ENCODE results near the gene HEXD.

The HEXD gene

DNA sequence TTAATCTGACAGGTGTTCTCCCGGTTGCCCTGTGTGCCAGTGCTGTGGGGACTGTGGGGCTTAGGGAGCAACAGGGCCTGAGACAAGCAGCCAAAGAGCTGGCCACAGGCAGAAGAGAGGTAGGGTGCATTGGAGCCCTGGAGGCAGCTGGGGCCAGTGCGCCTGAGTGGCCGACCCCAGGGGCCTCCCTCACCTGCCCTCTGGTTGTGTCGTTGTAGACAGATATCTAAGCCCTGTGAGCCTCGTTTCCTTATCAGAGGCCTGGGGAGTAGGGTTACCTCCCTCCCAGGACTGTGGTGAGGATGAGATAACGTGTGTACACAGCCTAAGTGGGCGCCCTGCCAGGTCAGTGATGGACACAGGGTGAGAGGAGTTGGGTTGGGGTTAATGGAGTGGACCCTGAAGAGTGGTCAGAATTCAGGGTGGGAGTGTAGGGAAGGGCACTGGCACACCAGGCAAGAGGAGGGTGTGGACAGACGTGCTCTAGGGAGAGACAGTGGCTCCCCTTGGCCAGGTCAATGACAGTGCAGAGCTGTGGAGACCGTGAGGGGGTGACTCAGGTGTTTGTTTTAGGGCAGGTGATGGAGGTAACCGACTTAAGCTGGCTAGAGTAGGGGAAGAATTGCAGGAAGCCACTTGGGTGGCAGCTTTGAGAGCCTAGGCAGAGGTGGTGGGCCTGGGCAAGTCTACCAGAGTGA lies 43.8 kb downstream of the HEXD start:
- no peak for DNase-seq

GRCh38 chr17:82463391-82463790 lies 45.2 kb downstream of the HEXD start:
- no peak for DNase-seq

GRCh38 chr17:82463925-82464566 lies 45.9 kb downstream of the HEXD start:
- DNase-seq = no peak

- DNase-seq = no peak
Observed at GRCh38 chr17:82464567-82464929, 46.4 kb downstream of the HEXD start.

DNA sequence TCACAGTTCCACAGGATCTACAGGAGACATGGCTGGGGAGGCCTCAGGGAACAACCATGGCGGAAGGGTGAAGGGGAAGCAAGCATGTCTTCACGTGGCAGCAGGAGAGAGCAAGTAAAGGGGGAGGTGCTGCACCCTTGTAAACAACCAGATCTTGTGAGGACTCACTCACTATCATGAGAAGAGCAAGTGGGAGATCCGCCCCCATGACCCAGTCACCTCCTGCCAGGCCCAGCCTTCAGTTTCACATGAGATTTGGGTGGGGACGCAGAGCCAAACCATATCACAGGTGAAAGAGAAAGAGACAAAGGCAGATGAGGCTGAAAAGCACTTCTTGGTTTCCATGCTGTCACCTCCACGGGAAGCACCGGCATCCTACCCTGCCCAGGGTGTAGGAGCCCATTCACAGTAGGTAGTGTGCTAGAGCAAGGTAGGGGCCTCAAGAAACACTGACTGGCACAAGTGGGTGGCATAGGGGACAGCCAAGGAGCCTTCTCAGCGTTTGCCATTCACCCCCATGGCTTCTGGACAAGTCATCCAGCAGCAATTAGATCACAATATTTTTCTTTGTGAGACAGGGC lies 47.0 kb downstream of the HEXD start:
- no peak for DNase-seq

DNA sequence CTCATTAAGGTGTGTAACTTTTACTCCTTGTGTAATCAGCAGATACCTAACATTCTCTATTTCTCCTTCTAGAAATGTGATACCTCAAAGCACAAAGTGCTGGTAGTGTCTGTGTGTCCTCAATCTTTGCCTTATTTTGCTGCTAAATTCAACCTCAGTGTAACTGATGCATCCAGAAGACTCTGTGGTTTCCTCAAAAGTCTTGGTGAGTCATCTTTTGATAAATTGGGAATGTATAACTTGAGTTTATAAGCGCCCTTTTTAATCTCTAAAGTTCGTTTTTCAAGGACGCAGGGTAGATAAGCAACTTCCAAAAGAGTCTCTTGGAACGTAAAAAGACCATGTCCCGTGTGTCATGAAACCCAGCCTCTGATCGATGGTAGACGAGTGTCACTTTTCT lies 50.5 kb downstream of the HEXD start:
- DNase-seq = no peak

GRCh38 chr17:82470065-82470464 lies 51.9 kb downstream of the HEXD start:
- no peak for DNase-seq

DNA sequence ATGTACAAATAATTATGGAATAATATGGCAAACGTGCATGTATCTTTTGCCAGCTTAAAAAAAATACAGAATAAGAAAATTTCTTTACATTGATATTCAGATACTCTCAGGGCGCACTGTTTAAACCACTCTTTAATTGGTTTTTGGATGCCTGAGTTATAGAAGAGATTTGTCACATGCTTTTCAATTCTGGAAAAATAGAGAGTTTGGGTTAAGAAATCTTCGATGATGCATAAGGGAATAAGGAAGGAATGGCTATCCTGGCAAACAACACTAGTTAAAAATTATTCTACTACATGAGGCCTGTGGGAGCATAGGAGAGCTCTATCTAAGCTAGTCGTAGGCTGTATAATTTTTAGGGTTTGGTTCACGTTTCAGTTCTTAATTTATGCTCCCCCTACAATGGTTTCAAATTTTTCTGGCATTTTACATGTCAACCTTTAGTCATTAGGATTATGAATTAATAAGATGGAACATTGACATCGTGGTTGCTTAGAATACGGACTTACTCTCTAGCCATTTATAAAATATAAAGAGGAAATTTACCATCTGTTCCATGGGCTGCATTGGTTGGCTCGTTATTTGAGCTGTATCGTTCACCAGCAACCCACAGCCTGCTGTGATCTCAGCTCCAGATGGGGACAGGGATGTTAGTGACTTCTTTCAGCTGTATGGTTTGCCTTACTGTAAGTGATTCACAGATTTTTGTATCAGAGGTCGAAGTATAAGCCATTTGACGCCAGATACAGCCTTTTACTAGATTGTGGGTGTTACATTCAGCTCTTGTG lies 56.3 kb downstream of the HEXD start:
- no peak for DNase-seq

- no peak for DNase-seq
Observed at GRCh38 chr17:82475458-82475857, 57.3 kb downstream of the HEXD start.

DNA sequence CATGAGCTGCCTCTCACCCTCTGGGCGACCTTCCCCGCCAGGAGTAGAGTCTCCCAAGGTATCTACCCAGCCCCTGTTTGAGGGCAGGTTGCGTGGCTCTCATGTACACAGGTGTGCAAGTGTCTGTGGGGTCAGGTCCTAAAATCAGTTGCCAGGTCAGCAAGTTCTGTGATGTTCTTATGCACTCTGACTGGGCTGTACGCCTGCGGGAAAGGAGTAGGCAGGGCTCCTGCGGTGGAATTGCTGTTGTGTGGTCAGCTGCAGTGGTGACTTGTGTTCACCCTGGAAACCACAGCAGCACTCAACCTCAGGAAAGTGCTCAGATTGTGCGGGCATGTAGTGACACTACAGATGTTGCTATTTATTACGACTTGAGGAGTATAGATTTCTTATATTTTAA lies 59.8 kb downstream of the HEXD start:
- no peak for DNase-seq

DNA sequence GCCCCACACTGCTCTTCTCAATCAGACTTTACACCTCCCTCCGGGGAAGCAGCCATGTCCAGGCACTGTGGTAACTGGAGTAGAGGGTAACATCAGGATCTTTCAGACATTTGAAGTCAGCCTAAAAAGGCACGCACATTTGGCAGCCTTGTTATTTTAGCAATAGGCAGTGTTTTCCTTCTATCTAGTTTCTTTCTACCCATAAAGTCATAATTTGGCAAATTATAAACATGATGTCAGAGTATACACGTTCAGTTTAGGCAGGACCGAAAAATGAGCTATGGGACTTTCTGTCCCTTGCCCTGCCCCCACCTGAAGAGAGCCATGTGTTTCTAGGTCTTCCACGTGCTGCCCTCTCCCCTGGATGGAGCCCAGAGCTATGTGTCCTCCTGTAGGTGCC lies 61.5 kb downstream of the HEXD start:
- DNase-seq = no peak

DNA sequence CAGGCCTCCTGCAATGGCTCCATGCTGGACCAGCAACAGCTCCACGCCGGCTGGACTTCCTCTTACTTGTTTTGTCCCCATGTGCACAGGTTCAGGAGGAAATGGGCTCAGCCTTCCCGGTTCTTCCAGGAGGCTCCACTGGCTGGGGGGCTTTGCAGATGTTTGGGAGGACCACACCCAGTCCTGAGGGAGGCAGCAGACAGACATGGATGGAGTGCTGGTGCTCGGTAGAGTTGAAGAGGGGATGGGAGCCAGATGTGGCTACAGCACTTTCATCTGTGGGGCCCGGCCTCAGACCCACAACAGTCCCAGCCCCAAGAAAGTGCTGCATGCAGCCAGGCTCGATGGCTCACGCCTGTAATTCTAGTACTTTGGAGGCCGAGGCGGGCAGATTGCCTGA lies 62.2 kb downstream of the HEXD start:
- DNase-seq = no peak

DNA sequence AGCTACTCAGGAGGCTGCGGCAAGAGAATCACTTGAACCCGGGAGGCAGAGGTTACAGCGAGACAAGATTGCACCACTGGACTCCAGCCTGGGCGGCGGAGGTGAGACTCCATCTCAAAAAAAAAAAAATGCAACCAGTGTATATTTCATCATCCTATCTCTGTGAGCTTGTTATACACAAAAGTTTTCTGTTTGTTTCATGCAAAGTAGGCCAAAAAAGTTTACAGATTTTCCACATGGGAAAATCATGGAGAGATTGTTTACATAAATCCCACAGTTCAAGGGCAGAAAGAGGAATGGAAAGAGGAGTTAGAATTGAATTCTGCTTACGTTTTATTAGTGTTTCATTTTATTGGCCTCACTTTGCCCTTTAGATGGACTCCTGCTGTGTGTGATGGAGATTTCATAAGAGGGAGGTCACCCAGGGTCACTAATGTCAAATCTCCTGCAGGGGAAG lies 65.1 kb downstream of the HEXD start:
- DNase-seq = no peak

DNA sequence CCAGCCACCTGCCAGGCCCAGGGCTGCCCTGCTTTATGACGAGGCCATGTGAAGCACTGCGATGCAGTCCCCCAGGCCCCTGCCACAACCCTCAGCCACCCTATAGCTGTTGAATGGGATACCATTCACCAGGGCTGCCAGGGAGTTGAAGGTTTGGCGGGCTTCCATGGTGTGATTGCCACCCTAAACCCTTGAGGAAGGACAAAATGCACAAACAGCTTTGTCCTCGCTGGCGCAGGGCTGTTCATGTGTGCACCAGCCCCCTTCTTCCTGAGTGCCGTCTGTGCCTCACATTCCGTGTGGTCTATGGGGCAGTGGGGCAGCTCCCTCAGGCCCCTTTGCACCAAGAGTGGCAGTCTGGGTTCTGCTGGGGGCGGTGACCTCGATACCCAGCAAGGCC lies 65.7 kb downstream of the HEXD start:
- DNase-seq = no peak

DNA sequence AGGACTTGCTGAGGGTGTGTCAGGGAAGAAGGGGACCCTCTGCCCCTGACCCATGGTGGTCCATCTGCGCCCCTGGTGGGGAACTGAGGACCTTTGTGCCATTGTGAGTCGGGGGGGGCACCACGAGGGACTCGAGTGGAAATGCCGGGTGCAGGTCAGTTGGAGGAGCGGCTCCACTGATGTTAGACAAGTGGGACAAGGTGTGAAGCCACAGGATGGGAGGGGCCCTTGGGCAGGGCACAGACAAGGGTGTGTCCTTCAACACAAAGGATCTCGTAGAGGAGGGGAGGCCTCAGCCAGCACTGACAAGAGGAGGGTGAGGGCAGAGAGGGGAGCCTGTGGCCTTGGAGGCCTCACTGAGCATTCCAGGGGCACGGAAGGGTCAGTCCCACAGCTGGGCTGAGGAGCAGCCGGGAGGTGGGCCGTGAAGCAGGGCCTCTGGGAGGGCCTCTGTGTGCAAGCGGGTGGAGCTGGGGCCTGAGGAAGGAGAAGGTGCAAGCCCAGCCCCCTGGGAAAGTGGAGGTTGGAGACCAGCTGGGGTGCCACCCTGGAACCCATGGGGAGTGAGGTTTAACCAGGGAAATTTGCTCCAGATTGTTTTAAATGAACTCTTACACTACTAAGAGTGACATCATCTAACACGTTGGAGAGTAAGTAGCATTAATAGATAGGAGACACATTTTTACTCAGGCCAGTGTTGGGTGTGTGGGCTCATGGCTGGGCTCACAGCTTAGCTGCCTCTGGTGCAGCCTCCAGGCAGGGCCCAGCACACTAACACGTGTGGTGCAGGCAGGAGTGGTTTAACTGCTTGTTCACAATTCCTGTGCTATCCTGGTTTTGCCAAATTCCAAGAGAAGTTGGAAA lies 68.3 kb downstream of the HEXD start:
- DNase-seq = no peak

GRCh38 chr17:82487910-82488309 lies 69.8 kb downstream of the HEXD start:
- no peak for DNase-seq

GRCh38 chr17:82489117-82489516 lies 71.0 kb downstream of the HEXD start:
- DNase-seq = no peak

GRCh38 chr17:82489851-82490511 lies 71.8 kb downstream of the HEXD start:
- DNase-seq = no peak

GRCh38 chr17:82490512-82491195 lies 72.5 kb downstream of the HEXD start:
- DNase-seq = no peak

DNA sequence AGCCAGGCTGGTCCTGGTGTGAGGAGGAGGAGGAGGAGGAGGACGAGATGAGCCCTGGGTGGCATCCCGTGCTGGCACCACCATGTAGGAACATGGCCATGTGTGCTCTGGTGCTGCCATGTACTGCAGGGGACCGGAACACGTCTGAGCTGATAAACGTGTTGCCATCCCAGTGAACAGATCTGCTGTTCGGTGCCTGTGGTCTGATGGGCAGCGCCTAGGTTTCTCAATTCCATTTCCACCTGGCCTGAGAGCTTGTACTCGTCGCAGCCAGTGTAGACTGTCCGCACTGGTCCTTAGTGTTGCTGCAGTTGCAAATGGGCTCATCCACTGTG lies 73.0 kb downstream of the HEXD start:
- no peak for DNase-seq

- DNase-seq = no peak
Observed at GRCh38 chr17:82491533-82491932, 73.4 kb downstream of the HEXD start.
